Gastrocnemius medialis (tissue), 4 donors: ENCODE data around the gene OR7G3.

Experiments
- POLR2A ChIP-seq, 2 donors: fragments of 450-650 bp; IDR thresholded peaks; one replicate each; pipeline ENCODE4 v1.6.1; 2017; ENCODE audit warnings: antibody characterized with exemption in 2 of 2, mild to moderate bottlenecking in 2 of 2, moderate library complexity in 2 of 2
- TF ChIP-seq, protein P1 (sequence below), 5 experiments: fragments of 450-650 bp in 3 of 5; fragments of 200-600 bp in 2 of 5; sonication (generic) in 2 of 5; IDR thresholded peaks in 4 of 5; conservative IDR thresholded peaks in 1 of 5; 1 replicate in 4 of 5; 2 replicates in 1 of 5; pipeline ENCODE4 v1.5.1; 2016 to 2019; ENCODE audit warnings: antibody characterized with exemption in 5 of 5, mild to moderate bottlenecking in 3 of 5, moderate library complexity in 3 of 5

DNA sequence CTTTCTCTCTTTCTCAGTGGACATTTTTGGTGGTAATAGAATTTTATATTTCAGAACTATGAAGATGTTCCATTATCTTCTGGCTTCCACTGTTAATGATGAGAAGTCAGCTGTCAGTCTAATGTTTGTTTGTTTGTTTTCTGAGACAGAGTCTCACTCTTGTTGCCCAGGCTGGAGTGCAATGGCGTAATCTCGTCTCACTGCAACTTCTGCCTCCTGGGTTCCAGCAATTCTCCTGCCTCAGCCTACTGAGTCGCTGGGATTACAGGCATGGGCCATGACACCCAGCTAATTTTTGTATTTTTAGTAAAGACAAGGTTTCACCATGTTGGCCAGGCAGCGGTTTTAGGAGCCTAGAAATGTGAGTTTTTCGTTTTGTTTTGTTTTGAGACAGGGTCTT, 18.2 kb upstream of the OR7G3 start:
- TF ChIP-seq, protein P1, sequence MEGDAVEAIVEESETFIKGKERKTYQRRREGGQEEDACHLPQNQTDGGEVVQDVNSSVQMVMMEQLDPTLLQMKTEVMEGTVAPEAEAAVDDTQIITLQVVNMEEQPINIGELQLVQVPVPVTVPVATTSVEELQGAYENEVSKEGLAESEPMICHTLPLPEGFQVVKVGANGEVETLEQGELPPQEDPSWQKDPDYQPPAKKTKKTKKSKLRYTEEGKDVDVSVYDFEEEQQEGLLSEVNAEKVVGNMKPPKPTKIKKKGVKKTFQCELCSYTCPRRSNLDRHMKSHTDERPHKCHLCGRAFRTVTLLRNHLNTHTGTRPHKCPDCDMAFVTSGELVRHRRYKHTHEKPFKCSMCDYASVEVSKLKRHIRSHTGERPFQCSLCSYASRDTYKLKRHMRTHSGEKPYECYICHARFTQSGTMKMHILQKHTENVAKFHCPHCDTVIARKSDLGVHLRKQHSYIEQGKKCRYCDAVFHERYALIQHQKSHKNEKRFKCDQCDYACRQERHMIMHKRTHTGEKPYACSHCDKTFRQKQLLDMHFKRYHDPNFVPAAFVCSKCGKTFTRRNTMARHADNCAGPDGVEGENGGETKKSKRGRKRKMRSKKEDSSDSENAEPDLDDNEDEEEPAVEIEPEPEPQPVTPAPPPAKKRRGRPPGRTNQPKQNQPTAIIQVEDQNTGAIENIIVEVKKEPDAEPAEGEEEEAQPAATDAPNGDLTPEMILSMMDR (IDR thresholded peaks at IDR 0.05 in 4 of 5, conservative IDR thresholded peaks at IDR 0.05 in 1 of 5) = no peak
- no peak for TF ChIP-seq POLR2A (IDR thresholded peaks at IDR 0.05)
